Stomach (tissue), 4 donors: Measurements from ENCODE around the gene SORCS1.

Experiments
- CTCF ChIP-seq, 7 experiments: fragments of 450-650 bp in 4 of 7; fragments of 200-600 bp in 3 of 7; sonication (generic) in 3 of 7; IDR thresholded peaks; one replicate each; pipeline ENCODE4 v1.5.1; 2016 to 2019; ENCODE audit warnings: antibody characterized with exemption in 7 of 7, control low read depth in 2 of 7, mild to moderate bottlenecking in 1 of 7
- EP300 ChIP-seq: sonication (generic); formaldehyde crosslinking; IDR thresholded peaks from one replicate; pipeline ENCODE4 v1.6.1; 2017; ENCODE audit warnings: antibody characterized with exemption
- POLR2AphosphoS5 ChIP-seq, 3 donors: sonication (generic); formaldehyde crosslinking; IDR thresholded peaks; one replicate each; pipeline ENCODE4 v1.6.1; 2016; ENCODE audit warnings: antibody characterized with exemption in 3 of 3

- no peak for TF ChIP-seq POLR2AphosphoS5 (IDR thresholded peaks at IDR 0.05)
- no peak for TF ChIP-seq CTCF (IDR thresholded peaks at IDR 0.05)
- no peak for TF ChIP-seq EP300
Measured at GRCh38 chr10:106999118-106999707, 165.3 kb downstream of the SORCS1 start.
